Measurements from ENCODE around the gene ABI1.
A peak's percentile ranks its signal among the peaks of the same experiment; 100 is the strongest.
"Not testable (repeated sequence)": the region's sequence is repeated elsewhere in the genome, so short reads cannot be mapped to it uniquely, and the experiment has no call there.

ABI1 gene

DNA sequence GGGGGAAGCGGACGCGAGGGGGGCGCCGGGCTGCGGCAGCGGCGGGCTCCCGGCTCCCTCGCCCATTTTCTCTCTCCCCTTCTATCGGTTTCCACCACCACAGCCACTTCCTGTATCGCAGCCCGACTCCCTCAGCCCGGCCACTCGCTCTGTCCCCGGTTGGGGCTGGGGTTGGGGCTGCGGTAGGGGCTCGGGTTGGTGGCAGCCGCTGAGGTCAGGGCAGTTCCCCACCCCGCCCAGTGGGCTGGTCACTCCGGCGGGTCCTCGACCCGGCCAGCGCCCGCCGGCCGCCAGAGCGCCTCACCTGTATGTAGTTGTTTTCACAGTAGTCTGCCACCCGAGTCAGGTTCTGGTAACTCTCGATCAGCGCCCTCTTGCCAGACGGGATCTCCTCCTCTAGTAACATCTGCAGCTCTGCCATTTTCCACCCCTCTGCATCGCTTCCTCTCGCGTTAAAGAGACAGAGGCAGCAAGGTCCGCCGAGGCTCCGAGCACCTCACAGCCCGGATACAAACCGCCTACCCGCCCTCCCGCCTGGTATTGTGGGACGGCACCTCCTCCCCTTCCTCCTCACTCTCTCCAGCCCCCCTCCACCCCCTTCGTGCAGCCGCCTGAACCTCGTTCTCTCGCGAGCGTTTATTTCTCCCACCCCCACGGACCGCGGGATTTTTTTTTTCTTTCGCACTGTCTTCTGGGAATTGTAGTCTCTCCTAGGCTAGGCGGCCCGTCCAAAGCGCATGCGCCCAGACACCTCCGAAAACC lies at the start of gene ABI1:
ABI1 (minus strand) TSS at position 516 of the 762 bp plus-strand sequence; CDS start at position 421, 95 bp downstream.
- TF ChIP-seq, protein P1, sequence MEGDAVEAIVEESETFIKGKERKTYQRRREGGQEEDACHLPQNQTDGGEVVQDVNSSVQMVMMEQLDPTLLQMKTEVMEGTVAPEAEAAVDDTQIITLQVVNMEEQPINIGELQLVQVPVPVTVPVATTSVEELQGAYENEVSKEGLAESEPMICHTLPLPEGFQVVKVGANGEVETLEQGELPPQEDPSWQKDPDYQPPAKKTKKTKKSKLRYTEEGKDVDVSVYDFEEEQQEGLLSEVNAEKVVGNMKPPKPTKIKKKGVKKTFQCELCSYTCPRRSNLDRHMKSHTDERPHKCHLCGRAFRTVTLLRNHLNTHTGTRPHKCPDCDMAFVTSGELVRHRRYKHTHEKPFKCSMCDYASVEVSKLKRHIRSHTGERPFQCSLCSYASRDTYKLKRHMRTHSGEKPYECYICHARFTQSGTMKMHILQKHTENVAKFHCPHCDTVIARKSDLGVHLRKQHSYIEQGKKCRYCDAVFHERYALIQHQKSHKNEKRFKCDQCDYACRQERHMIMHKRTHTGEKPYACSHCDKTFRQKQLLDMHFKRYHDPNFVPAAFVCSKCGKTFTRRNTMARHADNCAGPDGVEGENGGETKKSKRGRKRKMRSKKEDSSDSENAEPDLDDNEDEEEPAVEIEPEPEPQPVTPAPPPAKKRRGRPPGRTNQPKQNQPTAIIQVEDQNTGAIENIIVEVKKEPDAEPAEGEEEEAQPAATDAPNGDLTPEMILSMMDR (IDR thresholded peaks at IDR 0.05; ENCODE audit: low read depth, low read length), result no peak
- peak; percentile 98 for DNase-seq (ENCODE audit: extremely low read depth, low read depth)

DNA sequence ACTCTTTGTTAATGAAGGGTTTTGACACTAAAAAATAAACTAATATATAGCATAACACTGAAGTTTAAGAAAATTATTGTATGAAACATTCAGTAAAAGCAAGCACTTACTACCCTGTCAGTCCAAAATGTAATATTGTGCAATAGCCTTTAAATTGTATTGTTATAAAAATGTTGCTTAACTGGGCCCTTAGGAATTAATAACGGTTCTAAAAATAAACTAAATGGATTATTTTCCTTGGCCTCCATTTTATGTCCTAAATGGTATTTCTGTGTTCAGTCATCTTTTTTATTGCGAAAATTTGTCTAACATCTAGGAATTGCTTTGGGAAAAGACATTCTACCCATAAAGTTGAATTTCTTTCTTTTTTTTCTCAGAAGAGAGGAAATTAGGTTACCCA lies 49.0 kb upstream of the ABI1 start:
- TF ChIP-seq, protein P1 (IDR thresholded peaks at IDR 0.05; ENCODE audit: low read depth, low read length), result no peak
- DNase-seq (ENCODE audit: extremely low read depth, low read depth), result no peak

DNA sequence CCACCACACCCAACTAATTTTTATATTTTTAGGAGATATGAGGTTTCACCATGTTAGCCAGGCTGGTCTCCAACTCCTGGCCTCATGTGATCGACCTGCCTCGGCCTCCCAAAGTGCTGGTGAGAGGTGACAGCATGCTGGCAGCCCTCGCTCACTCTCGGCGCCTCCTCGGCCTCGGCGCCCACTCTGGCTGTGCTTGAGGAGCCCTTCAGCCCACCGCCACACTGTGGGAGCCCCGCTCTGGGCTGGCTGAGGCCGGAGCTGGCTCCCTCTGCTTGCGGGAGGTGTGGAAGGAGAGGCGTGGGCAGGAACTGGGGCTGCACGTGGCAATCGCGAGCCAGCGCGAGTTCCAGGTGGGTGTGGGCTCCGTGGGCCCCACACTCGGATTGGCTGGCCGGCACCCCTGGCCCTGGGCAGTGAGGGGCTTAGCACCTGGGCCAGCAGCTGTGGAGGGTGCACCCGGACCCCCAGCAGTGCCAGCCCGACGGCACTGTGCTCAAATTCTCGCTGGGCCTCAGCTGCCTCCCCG lies 44.6 kb upstream of the ABI1 start:
- DNase-seq (ENCODE audit: extremely low read depth, low read depth), result not testable (repeated sequence)

DNA sequence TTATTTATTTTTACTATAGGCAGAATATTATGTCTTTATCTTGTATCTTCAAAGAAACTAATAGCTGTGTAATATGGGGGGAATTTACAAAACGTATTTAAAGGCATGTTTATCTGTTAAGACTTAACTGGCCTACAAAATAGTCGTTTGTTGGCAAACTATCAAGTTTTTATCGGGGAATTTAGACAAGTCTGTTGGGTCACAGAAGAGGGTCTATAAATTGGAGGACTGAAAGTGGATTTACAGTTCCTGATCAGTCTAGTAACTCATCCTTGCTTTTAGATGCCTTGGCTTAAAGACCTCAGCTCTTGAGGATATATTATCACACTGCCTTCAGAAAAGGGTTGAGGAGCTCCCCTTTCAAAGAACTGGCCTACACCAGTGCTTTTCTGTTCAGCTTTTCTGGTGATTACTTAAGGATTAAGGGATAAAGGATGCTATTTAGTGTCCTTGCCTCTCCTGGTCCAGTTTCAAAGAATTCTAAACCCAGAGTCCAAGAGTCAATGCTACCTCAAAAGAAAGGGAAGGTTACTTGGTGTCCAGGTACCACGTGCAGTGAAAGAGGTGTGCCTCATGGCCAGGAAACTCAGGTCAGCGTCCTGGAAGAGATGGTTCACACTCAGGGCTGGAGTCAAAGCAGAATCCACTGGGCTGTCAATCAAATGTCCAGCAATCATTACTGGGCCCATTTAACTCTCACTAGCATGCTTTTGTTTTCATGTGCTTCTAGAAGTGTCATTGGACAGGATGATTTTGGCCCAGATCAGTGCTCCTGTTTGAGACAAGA lies 42.9 kb upstream of the ABI1 start:
- TF ChIP-seq, protein P1 (IDR thresholded peaks at IDR 0.05; ENCODE audit: low read depth, low read length), result no peak
- DNase-seq (ENCODE audit: extremely low read depth, low read depth), result no peak

DNA sequence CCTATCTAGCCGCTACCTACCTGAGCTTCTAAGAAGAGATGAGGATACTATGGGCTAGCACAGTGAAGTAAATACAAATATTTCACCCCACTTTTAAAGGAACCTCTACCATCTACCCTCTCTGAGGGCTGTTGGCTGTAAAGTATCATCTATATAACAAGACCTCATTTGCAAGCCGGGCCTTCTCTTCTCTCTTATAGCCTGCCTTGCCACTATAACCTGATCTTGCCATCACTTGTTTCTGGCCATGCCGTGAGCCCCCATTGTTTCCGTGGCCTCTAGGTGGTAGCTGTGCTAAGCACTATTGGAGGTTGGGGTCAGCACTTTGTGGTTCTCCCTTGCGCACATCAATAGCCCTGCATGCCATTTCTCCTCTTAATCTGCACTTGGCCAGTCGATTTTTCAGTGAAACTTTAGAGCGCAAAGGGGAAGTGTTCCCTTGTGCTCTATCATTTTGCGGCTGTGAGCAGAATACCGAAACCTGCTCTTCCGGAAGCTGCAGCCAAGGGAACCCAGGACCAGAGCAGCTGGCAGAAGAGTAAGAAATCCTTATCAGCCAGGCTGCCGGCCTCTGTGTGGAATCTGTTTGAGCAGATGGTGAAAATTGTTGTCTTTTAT lies 31.7 kb upstream of the ABI1 start:
- DNase-seq (ENCODE audit: extremely low read depth, low read depth), result not testable (repeated sequence)

GRCh38 chr10:26890956-26891355 lies 30.2 kb upstream of the ABI1 start:
- peak; percentile 15 for DNase-seq (ENCODE audit: extremely low read depth, low read depth)
- TF ChIP-seq, protein P1 (IDR thresholded peaks at IDR 0.05; ENCODE audit: low read depth, low read length), result peak; percentile 66

DNA sequence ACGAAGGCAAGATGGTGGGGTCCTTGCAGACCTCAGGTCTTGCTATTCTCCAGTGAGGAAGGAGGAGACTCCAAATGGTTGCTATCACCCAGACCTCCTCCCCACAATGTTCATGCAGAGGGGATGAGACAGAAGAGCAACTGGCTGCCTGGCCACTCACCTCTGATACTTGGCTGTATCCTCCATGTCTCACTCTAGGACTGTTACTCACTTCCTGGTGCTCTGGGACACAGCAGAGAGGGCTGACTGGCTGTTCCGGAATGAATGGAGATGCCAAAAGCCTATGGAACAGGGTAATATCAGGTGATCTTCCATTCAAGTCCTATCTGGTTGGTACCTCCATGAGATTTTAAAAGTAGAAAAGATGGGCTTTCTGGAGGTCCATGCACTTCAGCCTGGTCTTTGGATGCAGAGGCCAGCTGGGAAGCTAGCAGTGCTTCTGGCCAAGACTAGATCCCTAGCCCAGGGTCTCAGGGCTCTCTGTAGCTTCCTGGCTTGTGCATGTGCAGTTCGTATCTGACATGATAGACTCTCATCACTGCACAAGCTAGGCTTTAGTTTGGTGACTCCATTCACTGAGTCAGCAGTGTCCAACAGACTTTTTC lies 27.0 kb upstream of the ABI1 start:
- DNase-seq (ENCODE audit: extremely low read depth, low read depth), result no peak
- TF ChIP-seq, protein P1 (IDR thresholded peaks at IDR 0.05; ENCODE audit: low read depth, low read length), result no peak

All from AG09319 (cell line).